HEK293 (cell line): ENCODE measurements around the gene TSPAN17.

Experiments used
- CTCF ChIA-PET: fragments of 350-600 bp; formaldehyde crosslinking; extraction: SDS; loops from one replicate; lab custom pipeline; 2021; ENCODE audit warnings: antibody characterized with exemption; lab: Yijun Ruan, JAX
- POLR2A ChIA-PET: fragments of 300-600 bp; formaldehyde crosslinking; extraction: SDS; loops from one replicate; lab custom pipeline; 2020; ENCODE audit warnings: antibody characterized with exemption, inconsistent platforms; lab: Yijun Ruan, JAX
- H3K27ac ChIP-seq: fragments of 200-500 bp; sonication (Bioruptor generic); 2 replicates; pipeline ENCODE4 v1.5.1; 2014; ENCODE audit warnings: low read depth, low read length, control low read depth, inconsistent platforms; ENCODE audit errors: extremely low read depth
- H3K36me3 ChIP-seq, 2 experiments: fragments of 200-500 bp in 1 of 2; sonication (Bioruptor generic) in 1 of 2; 1 replicate in 1 of 2; 2 replicates in 1 of 2; pipeline ENCODE4 v1.5.1; 2014 to 2017; ENCODE audit warnings: inconsistent platforms in 2 of 2, low read length in 2 of 2; ENCODE audit not compliant: control insufficient read depth in 2 of 2, insufficient read depth in 1 of 2
- H3K4me1 ChIP-seq: fragments of 200-500 bp; sonication (Bioruptor generic); 2 replicates; pipeline ENCODE4 v1.5.1; 2014; ENCODE audit warnings: mild to moderate bottlenecking, low read length, inconsistent platforms; ENCODE audit not compliant: control insufficient read depth, insufficient read depth
- H3K4me3 ChIP-seq: 2 replicates; pipeline ENCODE4 v1.5.1; 2011; ENCODE audit warnings: low read depth, mild to moderate bottlenecking, control low read depth, low read length, moderate library complexity
- H3K9me3 ChIP-seq: fragments of 200-500 bp; sonication (Bioruptor generic); 2 replicates; pipeline ENCODE4 v1.5.1; 2014; ENCODE audit warnings: low read depth, low read length, inconsistent platforms; ENCODE audit not compliant: control insufficient read depth, insufficient read depth
- EGR2 ChIP-seq: fragments of 450-650 bp; formaldehyde crosslinking; IDR thresholded peaks from 2 replicates; pipeline ENCODE4 v1.5.1; 2016; ENCODE audit warnings: low read depth, missing biosample characterization, missing genetic modification characterization
- GLIS2 ChIP-seq: fragments of 450-650 bp; formaldehyde crosslinking; IDR thresholded peaks from 2 replicates; pipeline ENCODE4 v1.5.1; 2016; ENCODE audit warnings: missing biosample characterization, missing genetic modification characterization
- KLF1 ChIP-seq: fragments of 450-650 bp; formaldehyde crosslinking; IDR thresholded peaks from 2 replicates; pipeline ENCODE4 v1.5.1; 2016; ENCODE audit warnings: missing biosample characterization, missing genetic modification characterization
- KLF9 ChIP-seq: fragments of 450-650 bp; formaldehyde crosslinking; IDR thresholded peaks from 2 replicates; pipeline ENCODE4 v1.5.1; 2016; ENCODE audit warnings: missing biosample characterization, missing genetic modification characterization, low read depth
- SP2 ChIP-seq: fragments of 450-650 bp; formaldehyde crosslinking; IDR thresholded peaks from 2 replicates; pipeline ENCODE4 v1.5.1; 2016; ENCODE audit warnings: missing biosample characterization, missing genetic modification characterization
- SP3 ChIP-seq: fragments of 450-650 bp; formaldehyde crosslinking; IDR thresholded peaks from 2 replicates; pipeline ENCODE4 v1.5.1; 2016; ENCODE audit warnings: missing biosample characterization, missing genetic modification characterization
- ZFP37 ChIP-seq: fragments of 450-650 bp; formaldehyde crosslinking; IDR thresholded peaks from 2 replicates; pipeline ENCODE4 v1.5.1; 2016; ENCODE audit warnings: missing biosample characterization, missing genetic modification characterization
- ZNF112 ChIP-seq: fragments of 450-650 bp; formaldehyde crosslinking; IDR thresholded peaks from 2 replicates; pipeline ENCODE4 v1.5.0; 2017; ENCODE audit warnings: missing biosample characterization, missing genetic modification characterization
- ZNF132 ChIP-seq: fragments of 450-650 bp; formaldehyde crosslinking; IDR thresholded peaks from 2 replicates; pipeline ENCODE4 v1.5.1; 2017; ENCODE audit warnings: missing biosample characterization, missing genetic modification characterization, borderline replicate concordance
- ZNF157 ChIP-seq: fragments of 450-650 bp; formaldehyde crosslinking; IDR thresholded peaks from 2 replicates; pipeline ENCODE4 v1.5.1; 2016; ENCODE audit warnings: missing biosample characterization, missing genetic modification characterization
- ZNF223 ChIP-seq: fragments of 450-650 bp; formaldehyde crosslinking; IDR thresholded peaks from 2 replicates; pipeline ENCODE4 v1.5.1; 2016; ENCODE audit warnings: missing biosample characterization, missing genetic modification characterization
- ZNF302 ChIP-seq: fragments of 450-650 bp; formaldehyde crosslinking; IDR thresholded peaks from 2 replicates; pipeline ENCODE4 v1.5.1; 2016; ENCODE audit warnings: missing biosample characterization, missing genetic modification characterization, low read depth
- ZNF335 ChIP-seq: fragments of 450-650 bp; formaldehyde crosslinking; conservative IDR thresholded peaks from 2 replicates; pipeline ENCODE4 v1.5.1; 2016; ENCODE audit warnings: missing biosample characterization, missing genetic modification characterization
- ZNF341 ChIP-seq: fragments of 450-650 bp; formaldehyde crosslinking; IDR thresholded peaks from 2 replicates; pipeline ENCODE4; 2016; ENCODE audit warnings: low read depth, missing biosample characterization, missing genetic modification characterization
- ZNF660 ChIP-seq: fragments of 450-650 bp; IDR thresholded peaks from 2 replicates; pipeline ENCODE4 v1.5.1; 2018; ENCODE audit warnings: missing biosample characterization, mild to moderate bottlenecking, missing genetic modification characterization
- ZNF777 ChIP-seq: fragments of 450-650 bp; formaldehyde crosslinking; IDR thresholded peaks from 2 replicates; pipeline ENCODE4 v1.5.1; 2017; ENCODE audit warnings: missing biosample characterization, missing genetic modification characterization, borderline replicate concordance
- ZNF785 ChIP-seq: fragments of 450-650 bp; formaldehyde crosslinking; IDR thresholded peaks from 2 replicates; pipeline ENCODE4 v1.5.1; 2016; ENCODE audit warnings: missing biosample characterization, missing genetic modification characterization
- ZXDB ChIP-seq: fragments of 450-650 bp; formaldehyde crosslinking; IDR thresholded peaks from 2 replicates; pipeline ENCODE4 v1.5.1; 2016; ENCODE audit warnings: missing biosample characterization, missing genetic modification characterization
- TF ChIP-seq, protein P1 (sequence below): fragments of 450-650 bp; formaldehyde crosslinking; IDR thresholded peaks from 2 replicates; pipeline ENCODE4 v1.5.1; 2016; ENCODE audit warnings: missing biosample characterization, missing genetic modification characterization, borderline replicate concordance
- TF ChIP-seq, protein P2 (sequence below): fragments of 450-650 bp; formaldehyde crosslinking; IDR thresholded peaks from 2 replicates; pipeline ENCODE4 v1.5.1; 2016; ENCODE audit warnings: missing biosample characterization, missing genetic modification characterization
- TF ChIP-seq, protein P3 (sequence below): fragments of 450-650 bp; formaldehyde crosslinking; IDR thresholded peaks from 2 replicates; pipeline ENCODE4 v1.5.1; 2016; ENCODE audit warnings: missing biosample characterization, missing genetic modification characterization

TSPAN17 gene

DNA sequence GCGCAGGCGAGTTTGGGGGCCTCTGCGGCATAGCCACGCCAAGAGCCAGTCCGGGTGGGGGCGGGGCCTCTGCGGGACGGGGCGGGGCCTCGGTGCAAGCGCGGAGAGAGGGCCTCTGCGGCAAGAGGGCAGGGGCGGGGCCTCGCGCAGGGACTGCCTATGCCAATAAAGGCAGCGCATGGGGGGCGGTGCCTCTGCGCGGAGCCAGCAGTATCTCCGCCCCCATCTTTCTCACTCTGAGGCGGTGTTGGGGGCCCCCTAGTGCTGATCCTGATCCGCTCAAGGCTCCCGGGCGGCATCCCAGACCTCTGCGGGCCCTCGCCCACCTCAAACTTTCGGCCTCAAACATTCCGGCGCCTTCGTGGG is 28.1 kb upstream of the TSPAN17 start:
- H3K4me3 ChIP-seq: no peak overlapping the region
- H3K4me1 ChIP-seq: no peaks in the 10 kb centered on the region
- ChIA-PET POLR2A (no interaction called here), CTCF (no interaction called here)
- no peaks in the 10 kb centered on the region for H3K36me3 ChIP-seq
- no peaks in the 10 kb centered on the region for H3K9me3 ChIP-seq
- H3K27ac ChIP-seq: no peak overlapping the region
- TF ChIP-seq, protein P1, sequence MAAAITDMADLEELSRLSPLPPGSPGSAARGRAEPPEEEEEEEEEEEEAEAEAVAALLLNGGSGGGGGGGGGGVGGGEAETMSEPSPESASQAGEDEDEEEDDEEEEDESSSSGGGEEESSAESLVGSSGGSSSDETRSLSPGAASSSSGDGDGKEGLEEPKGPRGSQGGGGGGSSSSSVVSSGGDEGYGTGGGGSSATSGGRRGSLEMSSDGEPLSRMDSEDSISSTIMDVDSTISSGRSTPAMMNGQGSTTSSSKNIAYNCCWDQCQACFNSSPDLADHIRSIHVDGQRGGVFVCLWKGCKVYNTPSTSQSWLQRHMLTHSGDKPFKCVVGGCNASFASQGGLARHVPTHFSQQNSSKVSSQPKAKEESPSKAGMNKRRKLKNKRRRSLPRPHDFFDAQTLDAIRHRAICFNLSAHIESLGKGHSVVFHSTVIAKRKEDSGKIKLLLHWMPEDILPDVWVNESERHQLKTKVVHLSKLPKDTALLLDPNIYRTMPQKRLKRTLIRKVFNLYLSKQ (tag by site-specific recombination): no peak
- no peak for TF ChIP-seq ZNF777 (tag by site-specific recombination)
- peak; percentile 30; the same call in 1 of the 2 replicates for TF ChIP-seq EGR2 (tag by site-specific recombination)

DNA sequence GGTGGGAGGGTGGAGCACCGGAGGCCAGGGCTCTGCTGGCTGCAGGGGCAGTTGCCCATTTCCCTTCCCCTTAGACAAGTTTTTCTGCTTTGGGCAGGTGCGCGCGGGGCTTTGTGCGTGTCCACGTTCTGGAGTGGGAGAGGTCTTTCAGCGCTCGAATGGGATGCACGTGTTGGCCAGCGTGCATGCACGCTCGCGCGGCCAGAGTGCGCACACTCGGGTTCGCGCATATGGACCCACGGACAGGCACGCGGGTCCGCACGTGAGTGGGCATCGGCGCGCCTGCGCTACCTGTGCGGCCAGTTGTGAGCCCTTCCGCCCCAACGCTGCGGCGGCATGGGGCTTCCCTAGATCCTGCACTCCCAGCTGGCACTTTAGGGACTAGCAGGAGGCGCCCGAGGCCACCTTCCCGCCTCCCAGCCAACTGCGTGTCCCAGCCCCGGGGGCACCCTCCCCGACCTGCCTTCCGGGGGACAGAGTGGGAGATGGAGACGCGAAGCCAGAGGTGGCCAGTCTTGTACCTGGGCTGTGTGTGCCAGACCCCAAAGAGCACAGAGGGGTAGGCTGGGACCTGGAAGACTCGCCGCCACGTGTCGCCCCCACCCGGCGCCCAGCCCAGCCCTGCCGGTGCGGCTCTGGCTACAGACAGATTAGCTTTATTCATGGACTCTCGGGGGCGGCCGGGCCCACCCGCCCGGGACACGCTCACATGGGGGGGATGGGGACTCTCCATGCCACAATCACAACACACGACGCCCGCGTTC is 27.5 kb upstream of the TSPAN17 start:
- CTCF ChIA-PET: no interaction called here
- H3K36me3 ChIP-seq: no peaks in the 10 kb centered on the region
- no peak overlapping the region for H3K27ac ChIP-seq
- no peaks in the 10 kb centered on the region for H3K4me1 ChIP-seq
- no peaks in the 10 kb centered on the region for H3K9me3 ChIP-seq
- no peak overlapping the region for H3K4me3 ChIP-seq
- TF ChIP-seq ZXDB (tag by site-specific recombination): no peak
- 0 out of 2 replicates have a peak, but pooled peaks have one; percentile 40 for TF ChIP-seq ZNF223 (tag by site-specific recombination)
- POLR2A ChIA-PET: no interaction called here

DNA sequence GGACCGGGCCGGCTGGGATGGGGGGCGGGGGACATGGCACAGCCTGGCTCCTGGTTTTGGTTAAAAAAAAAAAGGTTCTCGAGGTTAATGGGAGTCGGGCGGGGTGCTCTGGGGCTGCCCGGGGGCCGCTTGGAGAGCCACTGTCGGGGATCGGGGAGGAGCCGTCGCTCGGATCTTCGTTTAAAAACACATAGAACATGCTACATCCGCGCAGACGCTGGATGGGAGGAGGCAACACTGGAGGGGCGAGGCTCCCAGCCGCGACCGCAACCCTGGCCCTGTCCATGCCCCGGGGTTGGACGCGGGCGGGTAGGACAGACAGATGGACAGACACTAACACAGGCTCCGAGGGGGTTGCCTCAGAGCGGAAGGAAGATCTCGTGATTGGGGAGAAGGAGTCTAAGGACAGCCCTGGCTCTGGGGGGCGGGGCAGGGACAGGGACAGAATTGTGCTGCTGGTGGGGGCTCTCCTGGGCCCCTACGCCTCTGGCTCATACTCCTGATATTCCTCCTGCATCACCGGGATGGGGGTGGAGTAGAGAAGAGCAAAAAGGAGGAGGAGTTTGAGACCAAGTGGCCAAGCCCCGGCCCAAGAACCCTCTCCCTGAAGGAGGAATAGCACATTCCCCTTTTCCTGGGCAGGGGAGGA is 26.8 kb upstream of the TSPAN17 start:
- no peaks in the 10 kb centered on the region for H3K4me1 ChIP-seq
- peak; percentile 27; the same call in 1 of the 2 replicates for TF ChIP-seq GLIS2 (tag by site-specific recombination)
- peak; percentile 26; the same call in 1 of the 2 replicates for TF ChIP-seq SP2 (tag by site-specific recombination)
- TF ChIP-seq KLF9 (tag by site-specific recombination): 0 out of 2 replicates have a peak, but pooled peaks have one; percentile 13
- 0 out of 2 replicates have a peak, but pooled peaks have one; percentile 16 for TF ChIP-seq KLF1 (tag by site-specific recombination)
- TF ChIP-seq ZXDB (tag by site-specific recombination): no peak
- peak; percentile 35 for TF ChIP-seq SP3 (tag by site-specific recombination)
- peak; percentile 42 for TF ChIP-seq ZNF335 (tag by site-specific recombination)
- TF ChIP-seq ZNF341 (tag by site-specific recombination): peak; percentile 44
- no peak for TF ChIP-seq ZNF660
- TF ChIP-seq ZNF112 (tag by site-specific recombination): no peak
- TF ChIP-seq ZNF785 (tag by site-specific recombination): no peak
- TF ChIP-seq ZNF157 (tag by site-specific recombination): no peak
- no peak for TF ChIP-seq ZFP37 (tag by site-specific recombination)
- TF ChIP-seq, protein P2, sequence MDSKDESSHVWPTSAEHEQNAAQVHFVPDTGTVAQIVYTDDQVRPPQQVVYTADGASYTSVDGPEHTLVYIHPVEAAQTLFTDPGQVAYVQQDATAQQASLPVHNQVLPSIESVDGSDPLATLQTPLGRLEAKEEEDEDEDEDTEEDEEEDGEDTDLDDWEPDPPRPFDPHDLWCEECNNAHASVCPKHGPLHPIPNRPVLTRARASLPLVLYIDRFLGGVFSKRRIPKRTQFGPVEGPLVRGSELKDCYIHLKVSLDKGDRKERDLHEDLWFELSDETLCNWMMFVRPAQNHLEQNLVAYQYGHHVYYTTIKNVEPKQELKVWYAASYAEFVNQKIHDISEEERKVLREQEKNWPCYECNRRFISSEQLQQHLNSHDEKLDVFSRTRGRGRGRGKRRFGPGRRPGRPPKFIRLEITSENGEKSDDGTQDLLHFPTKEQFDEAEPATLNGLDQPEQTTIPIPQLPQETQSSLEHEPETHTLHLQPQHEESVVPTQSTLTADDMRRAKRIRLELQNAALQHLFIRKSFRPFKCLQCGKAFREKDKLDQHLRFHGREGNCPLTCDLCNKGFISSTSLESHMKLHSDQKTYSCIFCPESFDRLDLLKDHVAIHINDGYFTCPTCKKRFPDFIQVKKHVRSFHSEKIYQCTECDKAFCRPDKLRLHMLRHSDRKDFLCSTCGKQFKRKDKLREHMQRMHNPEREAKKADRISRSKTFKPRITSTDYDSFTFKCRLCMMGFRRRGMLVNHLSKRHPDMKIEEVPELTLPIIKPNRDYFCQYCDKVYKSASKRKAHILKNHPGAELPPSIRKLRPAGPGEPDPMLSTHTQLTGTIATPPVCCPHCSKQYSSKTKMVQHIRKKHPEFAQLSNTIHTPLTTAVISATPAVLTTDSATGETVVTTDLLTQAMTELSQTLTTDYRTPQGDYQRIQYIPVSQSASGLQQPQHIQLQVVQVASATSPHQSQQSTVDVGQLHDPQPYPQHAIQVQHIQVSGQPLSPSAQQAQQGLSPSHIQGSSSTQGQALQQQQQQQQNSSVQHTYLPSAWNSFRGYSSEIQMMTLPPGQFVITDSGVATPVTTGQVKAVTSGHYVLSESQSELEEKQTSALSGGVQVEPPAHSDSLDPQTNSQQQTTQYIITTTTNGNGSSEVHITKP (tag by site-specific recombination): peak; percentile 97
- TF ChIP-seq ZNF223 (tag by site-specific recombination): no peak
- no peak for TF ChIP-seq ZNF302
- no peak for TF ChIP-seq ZNF132 (tag by site-specific recombination)
- TF ChIP-seq, protein P3, sequence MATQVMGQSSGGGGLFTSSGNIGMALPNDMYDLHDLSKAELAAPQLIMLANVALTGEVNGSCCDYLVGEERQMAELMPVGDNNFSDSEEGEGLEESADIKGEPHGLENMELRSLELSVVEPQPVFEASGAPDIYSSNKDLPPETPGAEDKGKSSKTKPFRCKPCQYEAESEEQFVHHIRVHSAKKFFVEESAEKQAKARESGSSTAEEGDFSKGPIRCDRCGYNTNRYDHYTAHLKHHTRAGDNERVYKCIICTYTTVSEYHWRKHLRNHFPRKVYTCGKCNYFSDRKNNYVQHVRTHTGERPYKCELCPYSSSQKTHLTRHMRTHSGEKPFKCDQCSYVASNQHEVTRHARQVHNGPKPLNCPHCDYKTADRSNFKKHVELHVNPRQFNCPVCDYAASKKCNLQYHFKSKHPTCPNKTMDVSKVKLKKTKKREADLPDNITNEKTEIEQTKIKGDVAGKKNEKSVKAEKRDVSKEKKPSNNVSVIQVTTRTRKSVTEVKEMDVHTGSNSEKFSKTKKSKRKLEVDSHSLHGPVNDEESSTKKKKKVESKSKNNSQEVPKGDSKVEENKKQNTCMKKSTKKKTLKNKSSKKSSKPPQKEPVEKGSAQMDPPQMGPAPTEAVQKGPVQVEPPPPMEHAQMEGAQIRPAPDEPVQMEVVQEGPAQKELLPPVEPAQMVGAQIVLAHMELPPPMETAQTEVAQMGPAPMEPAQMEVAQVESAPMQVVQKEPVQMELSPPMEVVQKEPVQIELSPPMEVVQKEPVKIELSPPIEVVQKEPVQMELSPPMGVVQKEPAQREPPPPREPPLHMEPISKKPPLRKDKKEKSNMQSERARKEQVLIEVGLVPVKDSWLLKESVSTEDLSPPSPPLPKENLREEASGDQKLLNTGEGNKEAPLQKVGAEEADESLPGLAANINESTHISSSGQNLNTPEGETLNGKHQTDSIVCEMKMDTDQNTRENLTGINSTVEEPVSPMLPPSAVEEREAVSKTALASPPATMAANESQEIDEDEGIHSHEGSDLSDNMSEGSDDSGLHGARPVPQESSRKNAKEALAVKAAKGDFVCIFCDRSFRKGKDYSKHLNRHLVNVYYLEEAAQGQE (tag by site-specific recombination): no peak
- TF ChIP-seq, all 188 proteins: peak for 8
- CTCF ChIA-PET: interaction anchor here (0.7 to 2.2 kb wide), 2 partner anchors 40 to 66 kb away, joined by 4 to 10 read pairs; no protein-coding TSS in a partner anchor
- H3K4me3 ChIP-seq: no peak overlapping the region
- no peaks in the 10 kb centered on the region for H3K9me3 ChIP-seq
- H3K27ac ChIP-seq: no peak overlapping the region
- POLR2A ChIA-PET: interaction anchor here (1.7 kb wide), 1 partner anchor 10 kb away, joined by 8 read pairs; the partner anchor contains the start of genes EIF4E1B and SNCB
- no peaks in the 10 kb centered on the region for H3K36me3 ChIP-seq
